Neural cell (in vitro differentiated cells): ENCODE results near the gene DYRK2. TPM values are rescaled to one million over a fixed set of nuclear protein-coding genes. Genes with fewer than 3 reads are reported as not detected.

Source experiments
- H2AFZ ChIP-seq: fragments of 200-600, 300-800 bp; sonication (generic), shearing (Covaris generic); 2 replicates; pipeline ENCODE4 v1.6.0; 2014; ENCODE audit warnings: low read depth, mild to moderate bottlenecking, antibody characterized with exemption, low read length, moderate library complexity
- H3F3A ChIP-seq: fragments of 200-600 bp; shearing (Covaris generic); 2 replicates; pipeline ENCODE4 v1.6.1; 2016; ENCODE audit warnings: mild to moderate bottlenecking, moderate library complexity, mixed read lengths, antibody characterized with exemption, low read length; ENCODE audit not compliant: insufficient read depth, poor library complexity, severe bottlenecking
- H3K27ac ChIP-seq: fragments of 200-600, 300-800 bp; sonication (generic), shearing (Covaris generic); 2 replicates; pipeline ENCODE4 v1.5.1; 2014; ENCODE audit warnings: mild to moderate bottlenecking, low read length, moderate library complexity
- H3K27me3 ChIP-seq: fragments of 300-800, 200-600 bp; sonication (generic), shearing (Covaris generic); 2 replicates; pipeline ENCODE4 v1.6.0; 2014; ENCODE audit warnings: mild to moderate bottlenecking, low read depth, low read length, moderate library complexity; ENCODE audit not compliant: insufficient read depth
- H3K36me3 ChIP-seq: fragments of 300-800, 200-600 bp; sonication (generic), shearing (Covaris generic); 2 replicates; pipeline ENCODE4 v1.5.1; 2014; ENCODE audit warnings: mild to moderate bottlenecking, antibody characterized with exemption, low read length, moderate library complexity; ENCODE audit not compliant: insufficient read depth
- H3K4me2 ChIP-seq: fragments of 300-800, 200-600 bp; sonication (generic), shearing (Covaris generic); 2 replicates; pipeline ENCODE4 v1.6.0; 2014; ENCODE audit warnings: mild to moderate bottlenecking, low read length
- H3K4me3 ChIP-seq: fragments of 300-800, 200-600 bp; sonication (generic), shearing (Covaris generic); 2 replicates; pipeline ENCODE4 v1.5.1; 2014; ENCODE audit warnings: mild to moderate bottlenecking, low read length, moderate library complexity
- H3K79me2 ChIP-seq: fragments of 200-600 bp; shearing (Covaris generic); replicated peaks from 2 replicates; pipeline ENCODE4 v1.6.0; 2014; ENCODE audit warnings: mild to moderate bottlenecking, low read length, moderate library complexity; ENCODE audit not compliant: insufficient read depth
- H3K9ac ChIP-seq: fragments of 300-800, 200-600 bp; sonication (generic), shearing (Covaris generic); 2 replicates; pipeline ENCODE4 v1.6.1; 2016; ENCODE audit warnings: mild to moderate bottlenecking, low read length, mixed read lengths
- H3K9me2 ChIP-seq: fragments of 200-600 bp; shearing (Covaris generic); 2 replicates; pipeline ENCODE4 v1.6.1; 2016; ENCODE audit warnings: mild to moderate bottlenecking, low read length, mixed read lengths; ENCODE audit not compliant: insufficient read depth
- H3K9me3 ChIP-seq: fragments of 200-600, 300-800 bp; sonication (generic), shearing (Covaris generic); 2 replicates; pipeline ENCODE4 v1.6.1; 2016; ENCODE audit warnings: mild to moderate bottlenecking, mixed run types, low read length, moderate library complexity, mixed read lengths
- H4K20me1 ChIP-seq: fragments of 200-600 bp; shearing (Covaris generic); 2 replicates; pipeline ENCODE4 v1.6.1; 2016; ENCODE audit warnings: mild to moderate bottlenecking, mixed run types; ENCODE audit not compliant: insufficient read depth
- EP300 ChIP-seq: fragments of 450-650 bp; conservative IDR thresholded peaks from 2 replicates; pipeline ENCODE4 v1.6.1; 2014; ENCODE audit warnings: antibody characterized with exemption, mild to moderate bottlenecking, moderate library complexity; ENCODE audit not compliant: poor library complexity, severe bottlenecking
- EZH2 ChIP-seq: fragments of 200-600, 300-800 bp; shearing (Covaris generic), sonication (generic); IDR thresholded peaks from 2 replicates; pipeline ENCODE4 v1.6.1; 2014; ENCODE audit warnings: antibody characterized with exemption, low read length, borderline replicate concordance, mild to moderate bottlenecking; ENCODE audit not compliant: insufficient read depth, poor library complexity, severe bottlenecking
- MXI1 ChIP-seq: fragments of 450-650 bp; conservative IDR thresholded peaks from 2 replicates; pipeline ENCODE4 v1.6.1; 2014; ENCODE audit warnings: antibody characterized with exemption, mild to moderate bottlenecking; ENCODE audit not compliant: poor library complexity, severe bottlenecking
- POLR2AphosphoS5 ChIP-seq: IDR thresholded peaks from 2 replicates; pipeline ENCODE4 v1.6.1; 2012
- RAD21 ChIP-seq: fragments of 450-650 bp; conservative IDR thresholded peaks from 2 replicates; pipeline ENCODE4 v1.6.1; 2014; ENCODE audit warnings: antibody characterized with exemption, mild to moderate bottlenecking, moderate library complexity
- SMC3 ChIP-seq: fragments of 450-650 bp; conservative IDR thresholded peaks from 2 replicates; pipeline ENCODE4 v1.6.1; 2014; ENCODE audit warnings: antibody characterized with exemption, mild to moderate bottlenecking, moderate library complexity; ENCODE audit not compliant: poor library complexity
- TAF1 ChIP-seq: IDR thresholded peaks from 2 replicates; pipeline ENCODE4 v1.6.1; 2012; ENCODE audit warnings: low read depth
- polyA plus RNA-seq: library from polyadenylated mRNA; depleted of rRNA; stranded (reverse); fragments of >200 nt; gene quantifications from 2 replicates; pipeline ENCODE4 v1.2.3, GENCODE V29; 2014
- TF ChIP-seq, protein P1 (sequence below): IDR thresholded peaks from 2 replicates; pipeline ENCODE4 v1.6.1; 2012; ENCODE audit warnings: borderline replicate concordance
- TF ChIP-seq, protein P2 (sequence below): fragments of 450-650 bp; IDR thresholded peaks from 2 replicates; pipeline ENCODE4 v1.5.1; 2014; ENCODE audit warnings: antibody characterized with exemption, mild to moderate bottlenecking, moderate library complexity; ENCODE audit not compliant: poor library complexity, severe bottlenecking

Gene DYRK2
- polyA plus RNA-seq, 1 donor from 2014 or later: 50.6 TPM

DNA sequence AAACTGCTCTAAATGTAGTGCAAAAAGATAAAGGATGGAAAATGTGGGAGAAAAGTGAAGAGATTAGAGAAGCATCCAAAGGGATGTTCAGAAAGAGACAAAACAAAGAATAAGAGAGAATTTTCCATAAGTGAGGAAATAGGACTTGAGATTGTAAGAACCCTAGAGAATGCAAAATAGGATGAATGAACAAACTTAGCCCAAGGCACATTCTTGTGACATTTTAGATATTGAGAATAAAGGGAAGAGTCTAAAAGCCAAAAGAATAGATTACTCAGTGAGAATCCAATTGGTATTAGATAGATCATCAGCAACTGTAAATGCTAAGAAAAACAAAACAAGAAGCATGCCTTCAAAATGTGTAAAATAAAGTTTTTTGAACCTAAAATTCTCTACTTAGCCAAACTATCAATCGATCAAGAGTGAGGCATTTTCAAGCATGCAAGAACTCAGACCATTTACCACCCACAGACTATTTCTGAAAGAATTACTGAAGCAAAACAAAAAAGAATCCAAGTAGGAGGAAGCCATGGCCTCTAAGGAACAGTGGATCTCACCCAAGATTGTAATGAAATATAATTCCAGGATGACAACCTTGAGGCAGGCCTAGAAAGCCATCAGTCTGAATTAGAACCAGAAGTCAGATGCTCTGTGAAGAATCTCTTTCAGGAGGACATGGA lies 33.5 kb downstream of the DYRK2 start:
- no peak overlapping the region for H3K4me3 ChIP-seq
- H3K79me2 ChIP-seq: no peaks in the 10 kb centered on the region
- H3K27me3 ChIP-seq: no peaks in the 10 kb centered on the region
- no peak overlapping the region for H3K27ac ChIP-seq
- H3K4me2 ChIP-seq: no peak overlapping the region
- H2AFZ ChIP-seq: no peak overlapping the region
- H3K36me3 ChIP-seq: no peaks in the 10 kb centered on the region
- TF ChIP-seq EP300: no peak
- TF ChIP-seq, protein P1, sequence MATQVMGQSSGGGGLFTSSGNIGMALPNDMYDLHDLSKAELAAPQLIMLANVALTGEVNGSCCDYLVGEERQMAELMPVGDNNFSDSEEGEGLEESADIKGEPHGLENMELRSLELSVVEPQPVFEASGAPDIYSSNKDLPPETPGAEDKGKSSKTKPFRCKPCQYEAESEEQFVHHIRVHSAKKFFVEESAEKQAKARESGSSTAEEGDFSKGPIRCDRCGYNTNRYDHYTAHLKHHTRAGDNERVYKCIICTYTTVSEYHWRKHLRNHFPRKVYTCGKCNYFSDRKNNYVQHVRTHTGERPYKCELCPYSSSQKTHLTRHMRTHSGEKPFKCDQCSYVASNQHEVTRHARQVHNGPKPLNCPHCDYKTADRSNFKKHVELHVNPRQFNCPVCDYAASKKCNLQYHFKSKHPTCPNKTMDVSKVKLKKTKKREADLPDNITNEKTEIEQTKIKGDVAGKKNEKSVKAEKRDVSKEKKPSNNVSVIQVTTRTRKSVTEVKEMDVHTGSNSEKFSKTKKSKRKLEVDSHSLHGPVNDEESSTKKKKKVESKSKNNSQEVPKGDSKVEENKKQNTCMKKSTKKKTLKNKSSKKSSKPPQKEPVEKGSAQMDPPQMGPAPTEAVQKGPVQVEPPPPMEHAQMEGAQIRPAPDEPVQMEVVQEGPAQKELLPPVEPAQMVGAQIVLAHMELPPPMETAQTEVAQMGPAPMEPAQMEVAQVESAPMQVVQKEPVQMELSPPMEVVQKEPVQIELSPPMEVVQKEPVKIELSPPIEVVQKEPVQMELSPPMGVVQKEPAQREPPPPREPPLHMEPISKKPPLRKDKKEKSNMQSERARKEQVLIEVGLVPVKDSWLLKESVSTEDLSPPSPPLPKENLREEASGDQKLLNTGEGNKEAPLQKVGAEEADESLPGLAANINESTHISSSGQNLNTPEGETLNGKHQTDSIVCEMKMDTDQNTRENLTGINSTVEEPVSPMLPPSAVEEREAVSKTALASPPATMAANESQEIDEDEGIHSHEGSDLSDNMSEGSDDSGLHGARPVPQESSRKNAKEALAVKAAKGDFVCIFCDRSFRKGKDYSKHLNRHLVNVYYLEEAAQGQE: no peak
- TF ChIP-seq EZH2: no peak
- TF ChIP-seq, protein P2, sequence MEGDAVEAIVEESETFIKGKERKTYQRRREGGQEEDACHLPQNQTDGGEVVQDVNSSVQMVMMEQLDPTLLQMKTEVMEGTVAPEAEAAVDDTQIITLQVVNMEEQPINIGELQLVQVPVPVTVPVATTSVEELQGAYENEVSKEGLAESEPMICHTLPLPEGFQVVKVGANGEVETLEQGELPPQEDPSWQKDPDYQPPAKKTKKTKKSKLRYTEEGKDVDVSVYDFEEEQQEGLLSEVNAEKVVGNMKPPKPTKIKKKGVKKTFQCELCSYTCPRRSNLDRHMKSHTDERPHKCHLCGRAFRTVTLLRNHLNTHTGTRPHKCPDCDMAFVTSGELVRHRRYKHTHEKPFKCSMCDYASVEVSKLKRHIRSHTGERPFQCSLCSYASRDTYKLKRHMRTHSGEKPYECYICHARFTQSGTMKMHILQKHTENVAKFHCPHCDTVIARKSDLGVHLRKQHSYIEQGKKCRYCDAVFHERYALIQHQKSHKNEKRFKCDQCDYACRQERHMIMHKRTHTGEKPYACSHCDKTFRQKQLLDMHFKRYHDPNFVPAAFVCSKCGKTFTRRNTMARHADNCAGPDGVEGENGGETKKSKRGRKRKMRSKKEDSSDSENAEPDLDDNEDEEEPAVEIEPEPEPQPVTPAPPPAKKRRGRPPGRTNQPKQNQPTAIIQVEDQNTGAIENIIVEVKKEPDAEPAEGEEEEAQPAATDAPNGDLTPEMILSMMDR: no peak
- no peak for TF ChIP-seq POLR2AphosphoS5
- no peak for TF ChIP-seq MXI1
- TF ChIP-seq TAF1: no peak
- TF ChIP-seq SMC3: no peak
- no peak for TF ChIP-seq RAD21
- H3K9me2 ChIP-seq: no peaks in the 10 kb centered on the region
- no peak overlapping the region for H3K9ac ChIP-seq
- no peaks in the 10 kb centered on the region for H4K20me1 ChIP-seq
- no peaks in the 10 kb centered on the region for H3K9me3 ChIP-seq
- no peaks in the 10 kb centered on the region for H3F3A ChIP-seq

DNA sequence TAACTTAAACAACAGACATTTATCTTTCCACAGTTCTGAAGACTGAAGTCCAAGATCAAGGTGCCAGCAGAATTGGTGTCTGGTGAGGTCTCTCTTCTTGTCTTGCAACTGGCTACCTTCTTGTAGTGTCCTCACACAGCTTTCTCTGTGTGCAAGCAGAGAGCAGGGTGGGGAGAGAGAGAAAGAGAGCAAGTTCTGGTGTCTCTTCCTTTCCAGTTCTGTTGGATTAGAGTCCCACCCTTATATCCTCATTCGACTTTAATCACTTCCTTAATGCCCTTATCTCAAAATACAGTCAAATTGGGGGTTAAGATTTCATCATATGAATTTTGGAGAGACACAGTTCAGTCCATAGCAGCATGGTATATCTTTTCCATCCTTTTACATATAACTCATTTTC lies 40.8 kb downstream of the DYRK2 start:
- H3K27me3 ChIP-seq: no peaks in the 10 kb centered on the region
- H3K27ac ChIP-seq: no peak overlapping the region
- no peaks in the 10 kb centered on the region for H3K9me3 ChIP-seq
- H2AFZ ChIP-seq: no peak overlapping the region
- no peaks in the 10 kb centered on the region for H3K9me2 ChIP-seq
- no peaks in the 10 kb centered on the region for H4K20me1 ChIP-seq
- no peaks in the 10 kb centered on the region for H3K36me3 ChIP-seq
- no peak for TF ChIP-seq POLR2AphosphoS5
- no peak for TF ChIP-seq SMC3
- TF ChIP-seq, protein P2: no peak
- TF ChIP-seq EP300: no peak
- TF ChIP-seq MXI1: no peak
- no peak for TF ChIP-seq RAD21
- TF ChIP-seq EZH2: no peak
- TF ChIP-seq, protein P1: no peak
- no peak for TF ChIP-seq TAF1
- H3F3A ChIP-seq: no peaks in the 10 kb centered on the region
- no peak overlapping the region for H3K4me3 ChIP-seq
- H3K4me2 ChIP-seq: no peak overlapping the region
- no peak overlapping the region for H3K9ac ChIP-seq
- H3K79me2 ChIP-seq: no peaks in the 10 kb centered on the region
